ENCODE results near the gene PTBP3. TPM values are rescaled to one million over a fixed set of nuclear protein-coding genes. Genes with fewer than 3 reads are reported as not detected.
A peak's percentile ranks its signal among the peaks of the same experiment; 100 is the strongest.

The PTBP3 gene
- total RNA-seq, 2 donors from 2014 or later: 26.5 to 55.6 TPM

DNA sequence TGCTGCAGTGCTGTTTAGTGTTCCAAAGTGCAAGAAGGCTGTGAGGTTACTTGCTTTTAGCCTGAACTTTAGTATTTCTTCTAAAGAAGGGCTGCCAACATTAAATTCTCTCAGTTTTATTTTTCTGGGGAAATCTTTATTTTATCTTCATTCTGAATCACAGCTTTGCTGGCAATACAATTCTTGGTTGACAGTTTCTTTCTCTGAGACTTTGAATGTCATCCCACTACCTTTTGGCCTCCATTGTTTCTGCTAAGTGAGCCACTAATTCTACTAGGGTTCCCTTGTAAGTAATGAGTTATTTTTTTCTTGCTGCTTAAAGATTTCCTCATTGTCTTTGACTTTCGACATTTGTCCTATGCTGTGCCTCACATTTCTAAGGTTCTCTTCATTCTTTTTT, 126.0 kb downstream of the PTBP3 start:
- peaks cover 6% of the 10 kb centered on the region for H3K36me3 ChIP-seq
- H3K27me3 ChIP-seq (replicated peaks; ENCODE audit: insufficient read depth): no peaks in the 10 kb centered on the region
- H3K27ac ChIP-seq: no peak overlapping the region
- ATAC-seq (ENCODE audit: insufficient number of reproducible peaks, low FRiP score, low read depth) (no peak), DNase-seq (ENCODE audit: low spot score) (no peak)
- H3K4me1 ChIP-seq (ENCODE audit: control insufficient read depth in 1 of 2, low read depth in 2 of 2): no peaks in the 10 kb centered on the region
- TF ChIP-seq, protein P1, sequence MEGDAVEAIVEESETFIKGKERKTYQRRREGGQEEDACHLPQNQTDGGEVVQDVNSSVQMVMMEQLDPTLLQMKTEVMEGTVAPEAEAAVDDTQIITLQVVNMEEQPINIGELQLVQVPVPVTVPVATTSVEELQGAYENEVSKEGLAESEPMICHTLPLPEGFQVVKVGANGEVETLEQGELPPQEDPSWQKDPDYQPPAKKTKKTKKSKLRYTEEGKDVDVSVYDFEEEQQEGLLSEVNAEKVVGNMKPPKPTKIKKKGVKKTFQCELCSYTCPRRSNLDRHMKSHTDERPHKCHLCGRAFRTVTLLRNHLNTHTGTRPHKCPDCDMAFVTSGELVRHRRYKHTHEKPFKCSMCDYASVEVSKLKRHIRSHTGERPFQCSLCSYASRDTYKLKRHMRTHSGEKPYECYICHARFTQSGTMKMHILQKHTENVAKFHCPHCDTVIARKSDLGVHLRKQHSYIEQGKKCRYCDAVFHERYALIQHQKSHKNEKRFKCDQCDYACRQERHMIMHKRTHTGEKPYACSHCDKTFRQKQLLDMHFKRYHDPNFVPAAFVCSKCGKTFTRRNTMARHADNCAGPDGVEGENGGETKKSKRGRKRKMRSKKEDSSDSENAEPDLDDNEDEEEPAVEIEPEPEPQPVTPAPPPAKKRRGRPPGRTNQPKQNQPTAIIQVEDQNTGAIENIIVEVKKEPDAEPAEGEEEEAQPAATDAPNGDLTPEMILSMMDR (IDR thresholded peaks at IDR 0.05): no peak
- H3K9me3 ChIP-seq: peaks cover 7% of the 10 kb centered on the region
- no peak overlapping the region for H3K4me3 ChIP-seq

DNA sequence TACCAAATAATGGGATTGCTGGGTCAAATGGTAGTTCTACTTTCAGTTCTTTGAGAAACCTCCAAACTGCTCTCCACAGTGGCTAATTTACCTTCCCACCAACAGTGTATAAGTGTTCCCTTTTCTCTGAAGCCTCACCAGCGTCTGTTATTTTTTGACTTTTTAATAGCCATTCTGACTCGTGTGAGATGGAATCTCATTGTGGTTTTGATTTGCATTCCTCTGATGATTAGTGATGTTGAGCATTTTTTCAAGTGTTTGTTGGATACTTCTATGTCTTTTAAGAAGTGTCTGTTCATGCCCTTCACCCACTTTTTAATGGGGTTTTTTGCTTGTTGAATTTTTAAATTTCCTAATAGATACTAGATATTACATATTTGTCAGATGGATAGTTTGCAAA, 129.9 kb downstream of the PTBP3 start:
- Histone ChIP-seq H3K27ac (no peak overlapping the region), H3K36me3 (no peaks in the 10 kb centered on the region), H3K9me3 (peaks cover 7% of the 10 kb centered on the region), H3K27me3 (replicated peaks; ENCODE audit: insufficient read depth) (no peaks in the 10 kb centered on the region), H3K4me3 (no peak overlapping the region), H3K4me1 (ENCODE audit: control insufficient read depth in 1 of 2, low read depth in 2 of 2) (no peaks in the 10 kb centered on the region)
- TF ChIP-seq, protein P1 (IDR thresholded peaks at IDR 0.05): no peak
- DNase-seq (ENCODE audit: low spot score) (no peak), ATAC-seq (ENCODE audit: insufficient number of reproducible peaks, low FRiP score, low read depth) (no peak)

DNA sequence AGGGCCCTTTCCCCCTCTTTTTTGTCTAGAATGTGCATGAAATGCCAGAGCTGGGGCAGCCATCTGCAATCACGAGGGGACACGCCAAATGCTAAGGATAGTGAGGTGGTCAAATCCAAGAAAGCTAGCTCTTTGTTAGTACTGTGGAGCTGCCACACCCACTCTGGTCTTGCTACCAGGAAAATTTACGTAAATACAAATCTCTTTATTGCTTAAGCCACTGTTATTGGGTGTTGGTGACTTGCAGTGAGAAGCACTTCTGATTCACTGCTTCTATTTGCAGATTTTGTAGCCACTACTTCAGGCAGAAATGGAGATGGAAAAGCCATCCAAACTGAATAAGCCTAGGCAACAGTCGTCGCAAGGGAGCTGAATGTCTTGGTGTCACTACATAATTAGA, 132.7 kb downstream of the PTBP3 start:
- Histone ChIP-seq H3K9me3 (no peaks in the 10 kb centered on the region), H3K4me1 (ENCODE audit: control insufficient read depth in 1 of 2, low read depth in 2 of 2) (peaks cover 0 to under 1% of the 10 kb centered on the region in 2 donors), H3K36me3 (no peaks in the 10 kb centered on the region), H3K4me3 (no peak overlapping the region), H3K27ac (no peak overlapping the region), H3K27me3 (replicated peaks; ENCODE audit: insufficient read depth) (no peaks in the 10 kb centered on the region)
- no peak for ATAC-seq (ENCODE audit: insufficient number of reproducible peaks, low FRiP score, low read depth)
- no peak for DNase-seq (ENCODE audit: low spot score)
- TF ChIP-seq, protein P1 (IDR thresholded peaks at IDR 0.05): no peak

DNA sequence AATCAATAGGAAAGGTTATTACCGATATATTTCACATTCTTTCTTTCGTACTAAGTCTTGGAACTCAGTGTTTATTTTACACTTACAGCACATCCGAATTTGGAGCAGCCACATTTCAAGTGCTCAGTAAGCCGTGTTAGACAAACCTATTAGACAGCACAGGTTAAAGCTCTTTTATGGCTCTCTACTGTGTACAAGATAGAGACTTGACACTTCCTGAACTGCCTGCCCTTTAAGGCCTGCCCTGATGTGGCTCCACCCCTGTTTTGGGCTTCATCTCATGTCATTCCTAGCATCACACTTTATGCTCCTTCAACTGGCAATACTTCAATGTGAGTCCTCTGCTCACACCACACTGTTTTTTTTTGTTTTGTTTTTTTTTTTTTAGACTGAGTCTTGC, 134.8 kb downstream of the PTBP3 start:
- ATAC-seq (ENCODE audit: insufficient number of reproducible peaks, low FRiP score, low read depth): no peak

DNA sequence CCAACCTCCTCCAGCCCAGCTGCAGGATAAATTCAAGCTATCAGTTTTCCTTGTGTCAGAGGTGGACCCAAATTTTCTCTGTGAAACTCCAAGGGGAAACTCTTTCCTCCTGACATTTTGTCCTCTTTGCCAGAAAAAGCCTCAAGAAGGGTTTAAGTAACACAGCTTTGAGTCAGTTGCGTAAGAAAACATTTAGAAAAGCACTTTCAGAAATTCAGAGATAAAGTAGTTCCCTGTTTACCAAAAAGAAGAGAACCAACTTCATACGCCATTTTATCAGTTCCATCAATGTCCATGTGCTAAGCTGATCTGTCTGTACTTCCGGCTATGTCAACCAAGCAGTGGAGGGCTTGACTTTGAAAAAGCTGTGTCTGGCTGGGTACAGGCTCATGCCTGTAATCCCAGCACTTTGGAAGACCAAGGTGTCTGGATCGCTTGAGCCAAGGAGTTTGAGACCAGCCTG, 138.4 kb downstream of the PTBP3 start:
- H3K27ac ChIP-seq: peak overlapping the region; percentile 64 to 73
- H3K4me1 ChIP-seq (ENCODE audit: control insufficient read depth in 1 of 2, low read depth in 2 of 2): peaks cover 4 to 20% of the 10 kb centered on the region in 2 donors
- peak overlapping the region; percentile 22 for H3K4me3 ChIP-seq
- H3K36me3 ChIP-seq: no peaks in the 10 kb centered on the region
- ATAC-seq (ENCODE audit: insufficient number of reproducible peaks, low FRiP score, low read depth): no peak
- H3K9me3 ChIP-seq: no peaks in the 10 kb centered on the region
- DNase-seq (ENCODE audit: low spot score): no peak
- TF ChIP-seq, protein P1 (IDR thresholded peaks at IDR 0.05): no peak
- H3K27me3 ChIP-seq (replicated peaks; ENCODE audit: insufficient read depth): no peaks in the 10 kb centered on the region

More for the DNA sequence above, 134.8 kb downstream of the PTBP3 start:
- TF ChIP-seq, protein P1 (IDR thresholded peaks at IDR 0.05): no peak
- peaks cover 4 to 18% of the 10 kb centered on the region in 2 donors for H3K4me1 ChIP-seq (ENCODE audit: control insufficient read depth in 1 of 2, low read depth in 2 of 2)
- no peak for DNase-seq (ENCODE audit: low spot score)
- H3K27me3 ChIP-seq (replicated peaks; ENCODE audit: insufficient read depth): no peaks in the 10 kb centered on the region
- H3K9me3 ChIP-seq: no peaks in the 10 kb centered on the region
- no peak overlapping the region for H3K27ac ChIP-seq
- H3K4me3 ChIP-seq: no peak overlapping the region
- no peaks in the 10 kb centered on the region for H3K36me3 ChIP-seq
